Spinal cord (tissue), 10 donors: ENCODE results near the gene STAG3. TPM values are rescaled to one million over a fixed set of nuclear protein-coding genes. Genes with fewer than 3 reads are reported as not detected.
"Not testable (repeated sequence)": the region's sequence is repeated elsewhere in the genome, so short reads cannot be mapped to it uniquely, and the experiment has no call there.

Experiments
- DNase-seq, 6 donors: peaks; one replicate each; pipeline versions ENCODE4 v3.0.0 to v3.0.0-alpha.2; 2013 to 2015; ENCODE audit warnings: low spot score in 6 of 6, low read depth in 4 of 6
- H3K27ac ChIP-seq: one replicate; pipeline ENCODE4 v1.5.1; 2013; ENCODE audit warnings: low read depth, low read length, control low read depth
- H3K27me3 ChIP-seq: one replicate; pipeline ENCODE4 v1.6.1; 2013; ENCODE audit warnings: low read length; ENCODE audit not compliant: control insufficient read depth, insufficient read depth
- H3K36me3 ChIP-seq: one replicate; pipeline ENCODE4 v1.6.1; 2013; ENCODE audit warnings: low read length; ENCODE audit not compliant: control insufficient read depth, insufficient read depth
- H3K4me1 ChIP-seq: one replicate; pipeline ENCODE4 v1.6.1; 2013; ENCODE audit warnings: low read length; ENCODE audit not compliant: control insufficient read depth, insufficient read depth
- H3K4me3 ChIP-seq: one replicate; pipeline ENCODE4 v1.5.1; 2013; ENCODE audit warnings: low read depth, low read length, control low read depth
- H3K9me3 ChIP-seq: one replicate; pipeline ENCODE4 v1.6.1; 2013; ENCODE audit warnings: low read length; ENCODE audit not compliant: control insufficient read depth, insufficient read depth
- WGBS: methylation state at CpG from one replicate; pipeline ENCODE4 v1.1.5; 2013; ENCODE audit warnings: missing lambda C conversion rate; ENCODE audit not compliant: insufficient coverage; 5-methylcytosine and 5-hydroxymethylcytosine counted together
- polyA plus RNA-seq, 2 donors: library from polyadenylated mRNA; unstranded; fragments of 120-200 nt; gene quantifications; one replicate each; pipeline ENCODE4 v1.2.1, GENCODE V29; 2013; ENCODE audit not compliant: insufficient read length in 2 of 2
- total RNA-seq, 2 donors: library from RNA; depleted of rRNA in 1 of 2; stranded (reverse); fragments of 120-200 nt in 1 of 2; fragments of >200 nt in 1 of 2; gene quantifications; one replicate each; pipeline versions ENCODE4 v1.2.3 to v1.2.4, GENCODE V29; 2013 to 2014
- donor health status: healthy.

The STAG3 gene
- total and polyA plus RNA-seq, 4 donors = 2.1 to 67.6 (median 18.1) TPM

- WGBS = 68% methylated on average over 5 of the region's 6 CpGs
- Histone ChIP-seq H3K9me3 (no peaks in the 10 kb centered on the region), H3K27ac (no peak overlapping the region), H3K4me1 (peaks cover 6% of the 10 kb centered on the region), H3K4me3 (no peak overlapping the region), H3K27me3 (no peaks in the 10 kb centered on the region), H3K36me3 (peaks cover 19% of the 10 kb centered on the region)
- no peak for DNase-seq
Measured at GRCh38 chr7:100208911-100209408, 31.2 kb downstream of the STAG3 start.

GRCh38 chr7:100209493-100209892, 31.8 kb downstream of the STAG3 start:
- peaks cover 6% of the 10 kb centered on the region for H3K4me1 ChIP-seq
- no peak overlapping the region for H3K4me3 ChIP-seq
- DNase-seq = no peak
- 64% methylated on average over 6 of the region's 6 CpGs for WGBS
- H3K36me3 ChIP-seq = peaks cover 18% of the 10 kb centered on the region
- H3K27ac ChIP-seq = no peak overlapping the region
- no peaks in the 10 kb centered on the region for H3K9me3 ChIP-seq
- H3K27me3 ChIP-seq = no peaks in the 10 kb centered on the region

- peaks cover 6% of the 10 kb centered on the region for H3K4me1 ChIP-seq
- peaks cover 9% of the 10 kb centered on the region for H3K36me3 ChIP-seq
- H3K27ac ChIP-seq = no peak overlapping the region
- H3K27me3 ChIP-seq = no peaks in the 10 kb centered on the region
- DNase-seq = no peak
- no peak overlapping the region for H3K4me3 ChIP-seq
- 86% methylated on average over 1 of the region's 5 CpGs for WGBS
- no peaks in the 10 kb centered on the region for H3K9me3 ChIP-seq
Measured at GRCh38 chr7:100210805-100211204, 33.1 kb downstream of the STAG3 start.

GRCh38 chr7:100211342-100211780, 33.6 kb downstream of the STAG3 start:
- Histone ChIP-seq H3K27me3 (no peaks in the 10 kb centered on the region), H3K27ac (no peak overlapping the region), H3K4me1 (peaks cover 6% of the 10 kb centered on the region), H3K36me3 (peaks cover 9% of the 10 kb centered on the region), H3K9me3 (no peaks in the 10 kb centered on the region), H3K4me3 (no peak overlapping the region)
- WGBS = 83% methylated on average over 6 of the region's 7 CpGs
- DNase-seq = no peak

GRCh38 chr7:100212631-100213286, 35.0 kb downstream of the STAG3 start:
- Histone ChIP-seq H3K4me3 (no peak overlapping the region), H3K27me3 (no peaks in the 10 kb centered on the region), H3K4me1 (peaks cover 11% of the 10 kb centered on the region), H3K36me3 (peaks cover 11% of the 10 kb centered on the region), H3K9me3 (no peaks in the 10 kb centered on the region), H3K27ac (no peak overlapping the region)
- WGBS = 100% methylated on average over 2 of the region's 5 CpGs
- DNase-seq = no peak

- no peaks in the 10 kb centered on the region for H3K9me3 ChIP-seq
- no peak overlapping the region for H3K4me3 ChIP-seq
- no peak for DNase-seq
- H3K4me1 ChIP-seq = peaks cover 11% of the 10 kb centered on the region
- no peaks in the 10 kb centered on the region for H3K27me3 ChIP-seq
- 79% methylated on average over 3 of the region's 6 CpGs for WGBS
- H3K27ac ChIP-seq = no peak overlapping the region
- peaks cover 11% of the 10 kb centered on the region for H3K36me3 ChIP-seq
Measured at GRCh38 chr7:100213672-100214071, 36.0 kb downstream of the STAG3 start.

- not testable (repeated sequence) for H3K27ac ChIP-seq, DNase-seq, H3K9me3 ChIP-seq, H3K4me3 ChIP-seq, H3K4me1 ChIP-seq, H3K27me3 ChIP-seq
- peaks cover 15% of the 10 kb centered on the region for H3K36me3 ChIP-seq
- WGBS = no CpG with 5 or more reads among the region's 5 CpGs
Measured at GRCh38 chr7:100214356-100214755, 36.6 kb downstream of the STAG3 start.

- 49% methylated on average over 4 of the region's 6 CpGs for WGBS
- DNase-seq = peak in 1 of 6 donors; percentile 62
- Histone ChIP-seq H3K27me3 (no peaks in the 10 kb centered on the region), H3K36me3 (peaks cover 28% of the 10 kb centered on the region), H3K9me3 (no peaks in the 10 kb centered on the region), H3K4me3 (no peak overlapping the region), H3K4me1 (peaks cover 5% of the 10 kb centered on the region), H3K27ac (peak overlapping the region; percentile 61)
Measured at GRCh38 chr7:100215895-100216294, 38.2 kb downstream of the STAG3 start.

- no CpG with 5 or more reads among the region's 5 CpGs for WGBS
- not testable (repeated sequence) for H3K4me3 ChIP-seq, H3K27ac ChIP-seq, H3K4me1 ChIP-seq, H3K27me3 ChIP-seq, H3K9me3 ChIP-seq
- DNase-seq = peak in 3 of 6 donors; percentile 24 to 63 (median 52)
- H3K36me3 ChIP-seq = peaks cover 42% of the 10 kb centered on the region
Measured at GRCh38 chr7:100217934-100218333, 40.2 kb downstream of the STAG3 start.

GRCh38 chr7:100219271-100219737, 41.6 kb downstream of the STAG3 start:
- 85% methylated on average over 10 of the region's 10 CpGs for WGBS
- DNase-seq = no peak
- Histone ChIP-seq H3K36me3 (peaks cover 53% of the 10 kb centered on the region), H3K9me3 (no peaks in the 10 kb centered on the region), H3K27ac (no peak overlapping the region), H3K4me1 (peaks cover 5% of the 10 kb centered on the region), H3K27me3 (no peaks in the 10 kb centered on the region), H3K4me3 (no peak overlapping the region)
